GM12892 (cell line): ENCODE data around the gene IRAK2.

ENCODE experiments used
- POLR2A ChIP-seq: IDR thresholded peaks from 2 replicates; pipeline ENCODE4 v1.6.1; 2011; ENCODE audit warnings: low read depth, low read length, control low read depth
- POLR2AphosphoS5 ChIP-seq: IDR thresholded peaks from 2 replicates; pipeline ENCODE4 v1.6.1; 2011; ENCODE audit warnings: low read depth, low read length, control low read depth
- TAF1 ChIP-seq: IDR thresholded peaks from 2 replicates; pipeline ENCODE4 v1.6.1; 2011; ENCODE audit warnings: low read depth, mild to moderate bottlenecking, control low read depth, low read length, borderline replicate concordance

DNA sequence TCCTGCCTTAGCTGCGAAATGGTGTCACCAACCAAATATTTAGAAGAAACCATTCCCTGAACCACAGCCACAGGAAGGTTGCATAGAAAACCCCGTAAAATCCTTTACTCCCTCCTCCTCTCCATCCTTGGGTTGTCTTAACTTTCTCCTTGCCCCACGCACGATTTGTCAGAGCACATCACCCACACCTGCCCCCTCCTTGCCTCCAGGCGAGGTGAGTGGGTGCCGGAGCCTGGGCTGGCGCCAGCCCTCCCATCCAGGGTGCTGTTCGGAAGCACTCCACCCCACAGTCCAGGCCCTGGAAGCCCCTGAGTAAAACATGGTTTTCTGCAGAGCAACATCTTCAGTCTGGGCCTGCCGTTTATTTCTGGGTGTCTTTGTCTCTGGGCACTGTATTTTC is 124.4 kb downstream of the IRAK2 start:
- TF ChIP-seq POLR2A (no peak), POLR2AphosphoS5 (no peak), TAF1 (no peak)
